Adrenal gland (tissue), 12 donors: ENCODE results near the gene TIMM17A. TPM values are rescaled to one million over a fixed set of nuclear protein-coding genes. Genes with fewer than 3 reads are reported as not detected.

Source experiments
- DNase-seq, 7 donors: peaks; one replicate each; pipeline ENCODE4 v3.0.0-alpha.2; 2019 to 2020
- H3K27ac ChIP-seq, 5 donors: fragments of 200-600 bp; sonication (generic) in 4 of 5; 1 replicate in 3 of 5; 2 replicates in 2 of 5; pipeline versions ENCODE4 v1.5.1 to v1.8.0; 2016 to 2020; ENCODE audit warnings: mild to moderate bottlenecking in 1 of 5
- H3K27me3 ChIP-seq: fragments of 200-600 bp; 2 replicates; pipeline ENCODE4 v1.8.0; 2021
- H3K36me3 ChIP-seq, 2 donors: fragments of 200-600 bp; replicated peaks in 1 of 2; 1 replicate in 1 of 2; 2 replicates in 1 of 2; pipeline versions ENCODE4 v1.5.1 to v1.8.0; 2018 to 2022
- H3K4me1 ChIP-seq, 2 donors: fragments of 200-600 bp; replicated peaks in 1 of 2; 1 replicate in 1 of 2; 2 replicates in 1 of 2; pipeline versions ENCODE4 v1.5.1 to v1.8.0; 2018 to 2021
- H3K4me3 ChIP-seq, 4 donors: fragments of 200-600 bp; sonication (generic) in 3 of 4; one replicate each; pipeline ENCODE4 v1.5.1; 2016 to 2018
- H3K9me3 ChIP-seq, 3 donors: fragments of 200-600 bp; sonication (generic) in 1 of 3; replicated peaks in 1 of 3; 1 replicate in 2 of 3; 2 replicates in 1 of 3; pipeline versions ENCODE4 v1.5.1 to v1.8.0; 2016 to 2021
- POLR2A ChIP-seq, 2 donors: fragments of 450-650 bp; IDR thresholded peaks; one replicate each; pipeline ENCODE4 v1.6.1; 2017; ENCODE audit warnings: antibody characterized with exemption in 2 of 2, mild to moderate bottlenecking in 2 of 2, moderate library complexity in 1 of 2
- WGBS, 4 donors: extraction: QIAGEN DNeasy Blood & Tissue Kit in 2 of 4; methylation state at CpG; one replicate each; pipeline versions ENCODE4 v1.1.5 to v1.1.7; 2013 to 2017; 5-methylcytosine and 5-hydroxymethylcytosine counted together
- intact Hi-C, 2 donors: fragments of 100-400 bp; cut with DNase I; formaldehyde crosslinking; loops; one replicate each; pipeline versions ENCODE4 v1.14.1 to v1.15.0; 2022 to 2023
- polyA plus RNA-seq, 3 donors: library from polyadenylated mRNA; stranded (reverse); fragments of 200-250 nt in 2 of 3; fragments of 350-450 nt in 1 of 3; fragmentation: Illumina TruSeq in 1 of 3; extraction: RNeasy Lipid Tissue Mini Kit (QIAGEN cat#74804) in 1 of 3; gene quantifications; one replicate each; pipeline ENCODE4 v1.2.3, GENCODE V29; 2013 to 2014
- total RNA-seq, 9 donors: library from RNA; depleted of rRNA in 4 of 9; stranded (reverse); fragments of >200 nt in 4 of 9; fragments of 120-200 nt in 1 of 9; fragmentation: NEBNext Ultra II Directional in 1 of 9; extraction: Animal tissue kit (Norgen Biotek cat#: 25700) in 1 of 9; gene quantifications; one replicate each; pipeline versions ENCODE4 v1.1.0 to v1.2.4, GENCODE V29; 2013 to 2023
- TF ChIP-seq, protein P1 (sequence below), 6 experiments: fragments of 450-650 bp in 4 of 6; fragments of 200-600 bp in 2 of 6; sonication (generic) in 1 of 6; IDR thresholded peaks; 1 replicate in 5 of 6; 2 replicates in 1 of 6; pipeline versions ENCODE4 v1.5.1 to v1.8.0; 2016 to 2021; ENCODE audit warnings: antibody characterized with exemption in 6 of 6, mild to moderate bottlenecking in 2 of 6, moderate library complexity in 1 of 6
- donor health status: healthy with polysubstance abuse.
- donor health status: Bipolar disorder and iron deficiency.
- donor health status: DM: yes; HTN: yes; CAD: no.
- donor health status: DM: no; HTN: no; CAD: no.
- donor health status: DM: no; HTN: no; CAD: no.
- donor health status: DM: yes; HTN: yes; CAD: no.

The TIMM17A gene
- total and polyA plus RNA-seq, 12 donors: 26.3 to 178 (median 47.6) TPM

DNA sequence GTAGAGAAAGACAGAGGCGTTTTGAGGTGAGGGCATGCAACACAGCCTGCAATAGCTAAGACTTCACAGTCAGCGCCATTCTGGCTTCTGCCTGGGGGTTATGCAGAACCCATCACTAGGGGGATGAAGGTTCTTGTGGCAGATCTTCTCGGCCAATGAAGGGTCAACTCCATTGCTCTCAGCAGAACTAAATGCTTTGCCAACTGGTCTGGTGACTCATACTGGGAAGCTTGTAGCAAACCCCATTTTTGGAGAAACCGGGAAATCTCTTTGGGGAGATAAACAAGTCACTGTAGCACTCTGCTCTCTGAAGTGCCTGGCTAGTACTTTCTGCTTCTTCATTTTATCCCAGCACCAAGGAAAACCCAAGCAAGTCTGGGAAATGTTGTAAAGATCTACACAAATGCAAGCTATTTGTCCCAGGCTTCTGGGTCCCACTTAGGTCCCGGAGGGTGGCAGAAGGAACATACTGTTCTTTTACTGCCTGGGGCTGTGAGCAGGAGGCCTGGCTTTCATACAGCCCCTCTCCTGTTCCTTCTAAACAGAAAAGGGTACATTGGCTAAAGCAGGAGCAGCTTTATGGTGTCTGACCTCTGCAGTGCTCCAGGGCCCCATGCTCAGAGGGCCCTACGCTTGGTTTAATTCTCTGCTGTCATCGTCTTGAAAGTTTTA, 37.8 kb upstream of the TIMM17A start:
- H3K4me1 ChIP-seq: peaks cover 30 to 41% of the 10 kb centered on the region in 2 donors
- peak in 3 of 7 donors; percentile 51 to 78 (median 63) for DNase-seq
- 66 to 69% (median 68%) methylated on average over 7 of the region's 7 CpGs for WGBS, 4 donors
- intact Hi-C loops: no loop called here
- no peaks in the 10 kb centered on the region for H3K9me3 ChIP-seq
- TF ChIP-seq, protein P1, sequence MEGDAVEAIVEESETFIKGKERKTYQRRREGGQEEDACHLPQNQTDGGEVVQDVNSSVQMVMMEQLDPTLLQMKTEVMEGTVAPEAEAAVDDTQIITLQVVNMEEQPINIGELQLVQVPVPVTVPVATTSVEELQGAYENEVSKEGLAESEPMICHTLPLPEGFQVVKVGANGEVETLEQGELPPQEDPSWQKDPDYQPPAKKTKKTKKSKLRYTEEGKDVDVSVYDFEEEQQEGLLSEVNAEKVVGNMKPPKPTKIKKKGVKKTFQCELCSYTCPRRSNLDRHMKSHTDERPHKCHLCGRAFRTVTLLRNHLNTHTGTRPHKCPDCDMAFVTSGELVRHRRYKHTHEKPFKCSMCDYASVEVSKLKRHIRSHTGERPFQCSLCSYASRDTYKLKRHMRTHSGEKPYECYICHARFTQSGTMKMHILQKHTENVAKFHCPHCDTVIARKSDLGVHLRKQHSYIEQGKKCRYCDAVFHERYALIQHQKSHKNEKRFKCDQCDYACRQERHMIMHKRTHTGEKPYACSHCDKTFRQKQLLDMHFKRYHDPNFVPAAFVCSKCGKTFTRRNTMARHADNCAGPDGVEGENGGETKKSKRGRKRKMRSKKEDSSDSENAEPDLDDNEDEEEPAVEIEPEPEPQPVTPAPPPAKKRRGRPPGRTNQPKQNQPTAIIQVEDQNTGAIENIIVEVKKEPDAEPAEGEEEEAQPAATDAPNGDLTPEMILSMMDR (IDR thresholded peaks at IDR 0.05): no peak
- H3K4me3 ChIP-seq: no peak overlapping the region
- H3K27ac ChIP-seq: peak overlapping the region in 4 of 5 donors; percentile 38 to 86 (median 62)
- H3K27me3 ChIP-seq: no peaks in the 10 kb centered on the region
- no peaks in the 10 kb centered on the region for H3K36me3 ChIP-seq

DNA sequence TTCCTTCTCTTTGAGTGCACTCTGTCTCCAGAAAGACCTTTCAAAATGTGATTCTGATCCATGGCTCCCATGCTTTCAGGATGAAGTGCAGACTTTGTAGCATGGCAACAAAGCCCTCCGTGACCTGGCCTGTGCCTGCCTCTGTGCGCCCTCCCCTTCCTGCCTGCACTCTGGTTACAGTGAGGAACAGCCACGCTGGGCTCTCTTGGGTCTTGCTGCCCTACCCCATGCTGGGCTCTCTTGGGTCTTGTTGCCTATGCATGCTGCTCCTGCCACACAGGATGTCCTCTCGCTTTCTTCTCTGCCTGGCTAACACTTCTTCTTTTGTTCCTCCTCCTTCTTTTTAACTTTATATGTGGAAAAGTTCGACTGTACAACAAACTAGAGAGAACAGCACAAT, 37.0 kb upstream of the TIMM17A start:
- Histone ChIP-seq H3K27ac (peak overlapping the region in 4 of 5 donors; percentile 38 to 86 (median 62)), H3K27me3 (no peaks in the 10 kb centered on the region), H3K4me3 (no peak overlapping the region), H3K36me3 (no peaks in the 10 kb centered on the region), H3K9me3 (no peaks in the 10 kb centered on the region), H3K4me1 (peaks cover 30 to 41% of the 10 kb centered on the region in 2 donors)
- no peak for TF ChIP-seq POLR2A (IDR thresholded peaks at IDR 0.05)
- DNase-seq: no peak
- 84 to 89% (median 87%) methylated on average over 5 of the region's 5 CpGs for WGBS, 4 donors
- intact Hi-C loops: no loop called here

DNA sequence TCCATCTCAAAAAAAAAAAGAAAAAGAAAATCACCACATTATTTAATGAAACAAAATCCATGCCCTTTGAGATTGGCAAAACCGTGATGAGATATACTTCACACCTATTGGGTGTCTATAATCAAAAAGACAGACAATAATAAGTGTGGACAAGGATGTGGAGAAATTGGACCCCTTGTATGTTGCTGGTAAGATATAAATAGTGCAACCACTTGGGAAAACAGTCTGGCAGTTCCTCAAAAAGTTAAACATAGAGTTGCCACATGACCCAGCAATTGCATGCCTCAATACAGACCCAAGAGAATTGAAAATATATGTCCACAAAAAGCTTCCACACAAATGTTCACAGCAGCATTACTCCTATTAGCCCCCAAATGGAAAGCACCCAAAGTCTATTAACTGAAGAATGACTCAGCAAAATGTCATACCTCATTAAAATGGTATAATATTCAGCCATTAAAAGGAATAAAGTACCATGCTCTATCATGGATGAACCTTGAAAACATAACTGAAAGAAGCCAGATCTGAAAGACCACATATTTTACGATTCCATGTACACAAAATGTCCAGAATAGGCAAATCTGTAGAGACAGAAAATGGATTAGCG, 33.2 kb upstream of the TIMM17A start:
- H3K4me3 ChIP-seq: no peak overlapping the region
- WGBS, 4 donors: 93 to 97% (median 94%) methylated on average over 3 of the region's 3 CpGs
- H3K9me3 ChIP-seq: no peaks in the 10 kb centered on the region
- no peaks in the 10 kb centered on the region for H3K36me3 ChIP-seq
- DNase-seq: no peak
- TF ChIP-seq, protein P1 (IDR thresholded peaks at IDR 0.05): no peak
- TF ChIP-seq POLR2A (IDR thresholded peaks at IDR 0.05): no peak
- peaks cover 32 to 50% of the 10 kb centered on the region in 2 donors for H3K4me1 ChIP-seq
- no peak overlapping the region for H3K27ac ChIP-seq
- H3K27me3 ChIP-seq: no peaks in the 10 kb centered on the region
- intact Hi-C loops: no loop called here

DNA sequence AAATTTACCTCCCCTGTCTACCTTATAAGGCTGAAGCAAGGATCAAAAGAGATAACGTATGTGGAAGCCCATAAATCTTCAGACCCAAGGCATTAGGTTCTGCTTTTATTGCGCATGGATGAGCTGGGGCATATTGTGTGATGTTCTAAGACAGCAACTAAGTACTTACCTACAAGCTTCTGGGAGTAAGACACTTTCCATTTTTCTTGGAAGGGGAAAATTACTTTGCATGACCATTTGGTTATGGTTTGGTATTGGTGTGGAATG, 30.1 kb upstream of the TIMM17A start:
- TF ChIP-seq, protein P1 (IDR thresholded peaks at IDR 0.05): no peak
- TF ChIP-seq POLR2A (IDR thresholded peaks at IDR 0.05): no peak
- no peak overlapping the region for H3K4me3 ChIP-seq
- no peaks in the 10 kb centered on the region for H3K27me3 ChIP-seq
- intact Hi-C loops: no loop called here
- H3K4me1 ChIP-seq: peaks cover 17 to 29% of the 10 kb centered on the region in 2 donors
- no peak overlapping the region for H3K27ac ChIP-seq
- DNase-seq: no peak
- H3K9me3 ChIP-seq: no peaks in the 10 kb centered on the region
- 32 to 58% (median 41%) methylated on average over 2 of the region's 2 CpGs for WGBS, 4 donors
- H3K36me3 ChIP-seq: no peaks in the 10 kb centered on the region
